Dendritic cell treated with granulocyte-macrophage colony-stimulating factor and Interleukin-4, amounts not matched to agents 40 ng/mL and 50 ng/mL, for 4 days (primary cell): ENCODE measurements around the gene EIF2A.
"Not testable (repeated sequence)": the region's sequence is repeated elsewhere in the genome, so short reads cannot be mapped to it uniquely, and the experiment has no call there.

Experiments used
- H3K27ac Mint-ChIP-seq: one replicate; pipeline ENCODE4 v1.8.0; 2022; ENCODE audit warnings: mild to moderate bottlenecking, mixed read lengths
- H3K27me3 Mint-ChIP-seq: one replicate; pipeline ENCODE4 v1.8.0; 2022; ENCODE audit warnings: mild to moderate bottlenecking, mixed read lengths
- H3K36me3 Mint-ChIP-seq: one replicate; pipeline ENCODE4 v1.8.0; 2022; ENCODE audit warnings: low read depth, mixed read lengths
- H3K4me1 Mint-ChIP-seq: one replicate; pipeline ENCODE4 v1.8.0; 2022; ENCODE audit warnings: low read depth, mixed read lengths
- H3K4me3 Mint-ChIP-seq: one replicate; pipeline ENCODE4 v1.8.0; 2022; ENCODE audit warnings: mild to moderate bottlenecking, moderate library complexity, mixed read lengths
- H3K9me3 Mint-ChIP-seq: one replicate; pipeline ENCODE4 v1.8.0; 2022; ENCODE audit warnings: mixed read lengths
- intact Hi-C: fragments of 100-400 bp; cut with micrococcal nuclease; formaldehyde crosslinking; loops from one replicate; pipeline ENCODE4 v1.15.0; 2022

EIF2A gene

DNA sequence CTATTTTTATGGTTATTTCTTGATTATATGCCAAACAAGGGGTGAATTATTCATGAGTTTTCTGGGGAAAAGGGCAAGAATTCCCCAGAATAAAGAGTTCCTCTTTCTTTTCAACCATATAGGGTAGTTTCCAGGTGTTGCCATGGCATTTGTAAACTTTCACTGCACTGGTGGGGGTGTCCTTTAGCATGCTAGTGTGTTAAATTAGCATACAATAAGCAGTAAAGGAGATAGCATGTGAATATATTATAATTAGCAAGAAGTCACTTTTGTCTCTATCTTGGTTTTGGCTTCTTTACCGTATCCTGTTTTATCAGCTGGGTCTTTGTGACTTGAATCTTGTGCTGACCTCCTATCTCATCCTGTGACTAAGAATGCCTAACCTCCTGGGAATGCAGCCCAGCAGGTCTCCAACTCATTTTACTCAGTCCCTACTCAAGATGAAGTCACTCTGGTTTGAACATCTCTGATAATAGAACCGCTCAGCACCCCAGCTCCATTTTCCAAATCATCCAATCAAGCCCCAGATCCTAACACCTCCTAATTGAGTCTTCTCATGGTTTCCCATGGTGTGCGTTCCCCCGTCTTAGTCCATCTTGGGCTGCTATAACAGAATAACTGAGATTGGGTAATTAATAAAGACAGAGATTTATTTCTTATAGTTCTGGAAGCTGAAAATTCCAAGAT lies 53.2 kb downstream of the EIF2A start:
- H3K9me3 Mint-ChIP-seq: no peaks in the 10 kb centered on the region
- H3K4me1 Mint-ChIP-seq: peaks cover 62% of the 10 kb centered on the region
- H3K4me3 Mint-ChIP-seq: peak overlapping the region; percentile 39
- intact Hi-C loops: no loop called here
- H3K27me3 Mint-ChIP-seq: no peaks in the 10 kb centered on the region
- peaks cover 21% of the 10 kb centered on the region for H3K36me3 Mint-ChIP-seq
- H3K27ac Mint-ChIP-seq: peak overlapping the region; percentile 95

DNA sequence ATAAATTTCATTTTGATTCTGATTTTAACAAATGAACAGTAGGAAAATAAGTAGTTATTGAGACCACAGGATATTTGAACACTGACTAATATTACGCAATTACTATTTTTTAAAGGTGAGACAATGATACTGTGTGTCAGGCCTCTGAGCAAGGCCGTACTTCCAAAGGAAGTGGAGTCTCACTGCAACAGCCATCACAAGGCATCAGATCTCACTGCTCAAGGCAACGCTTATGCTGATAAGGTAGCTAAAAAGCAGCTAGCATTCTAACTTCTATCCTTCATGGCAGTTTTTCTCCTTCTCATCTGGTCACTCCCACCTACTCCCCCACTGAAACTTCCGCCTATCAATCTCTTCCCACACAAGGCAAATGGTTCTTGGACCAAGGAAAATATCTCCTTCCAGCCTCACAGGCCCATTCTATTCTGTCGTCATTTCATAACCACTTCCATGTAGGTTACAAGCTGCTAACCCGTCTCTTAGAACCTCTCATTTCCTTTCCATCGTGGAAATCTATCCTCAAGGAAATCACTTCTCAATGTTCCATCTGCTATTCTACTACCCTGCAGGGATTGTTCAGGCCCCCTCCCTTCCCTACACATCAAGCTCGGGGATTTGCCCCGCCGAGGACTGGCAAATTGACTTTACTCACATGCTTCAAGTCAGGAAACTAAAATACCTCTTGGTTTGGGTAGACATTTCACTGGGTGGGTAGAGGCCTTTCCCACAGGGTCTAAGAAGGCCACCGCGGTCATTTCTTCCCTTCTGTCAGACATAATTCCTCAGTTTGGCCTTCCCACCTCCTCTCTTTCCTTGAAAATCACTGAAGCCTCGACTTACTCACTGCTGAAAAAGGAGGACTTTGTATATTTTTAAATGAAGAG lies 54.3 kb downstream of the EIF2A start:
- Mint-ChIP-seq H3K36me3 (peaks cover 23% of the 10 kb centered on the region), H3K27ac (peak overlapping the region; percentile 95), H3K4me1 (peaks cover 58% of the 10 kb centered on the region)
- intact Hi-C loops, H3K4me3 Mint-ChIP-seq, H3K9me3 Mint-ChIP-seq, H3K27me3 Mint-ChIP-seq: not testable (repeated sequence)

DNA sequence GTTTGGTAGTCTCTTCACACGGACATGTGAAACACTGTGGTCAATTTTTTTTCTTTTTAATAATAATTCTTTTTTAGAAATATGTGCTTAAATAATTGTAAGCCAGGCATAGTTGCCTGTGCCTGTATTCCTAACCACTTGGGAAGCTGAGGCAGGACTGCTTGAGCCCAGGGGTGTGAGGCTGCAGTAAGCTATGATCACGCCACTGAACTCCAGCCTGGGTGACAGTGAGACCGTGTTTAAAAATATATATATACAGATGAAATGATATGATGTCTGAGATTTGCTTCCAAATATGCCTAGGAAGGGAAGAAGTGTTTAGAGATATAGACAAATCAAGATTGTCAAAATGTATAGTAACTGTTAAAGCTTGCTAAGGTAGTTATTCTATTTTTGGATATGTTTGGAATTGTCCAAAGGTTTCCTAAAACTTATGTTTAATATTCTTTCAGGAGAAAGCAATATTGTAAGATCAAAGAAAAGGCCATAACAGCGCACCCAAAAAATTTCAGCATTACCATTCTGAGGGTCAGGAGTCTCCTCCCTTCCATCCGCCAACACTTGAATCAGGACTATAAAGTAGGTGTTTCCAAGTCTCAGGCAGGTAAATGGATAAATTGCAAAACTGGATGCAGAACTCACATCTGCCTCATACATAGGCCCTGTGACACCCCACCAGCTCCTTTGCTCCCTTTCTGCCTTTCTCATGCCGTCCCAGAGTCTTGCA lies 56.0 kb downstream of the EIF2A start:
- intact Hi-C loops: no loop called here
- Mint-ChIP-seq H3K4me1 (peaks cover 66% of the 10 kb centered on the region), H3K36me3 (peaks cover 31% of the 10 kb centered on the region), H3K27me3 (no peaks in the 10 kb centered on the region), H3K9me3 (no peaks in the 10 kb centered on the region), H3K27ac (peak overlapping the region; percentile 95), H3K4me3 (peak overlapping the region; percentile 90)

DNA sequence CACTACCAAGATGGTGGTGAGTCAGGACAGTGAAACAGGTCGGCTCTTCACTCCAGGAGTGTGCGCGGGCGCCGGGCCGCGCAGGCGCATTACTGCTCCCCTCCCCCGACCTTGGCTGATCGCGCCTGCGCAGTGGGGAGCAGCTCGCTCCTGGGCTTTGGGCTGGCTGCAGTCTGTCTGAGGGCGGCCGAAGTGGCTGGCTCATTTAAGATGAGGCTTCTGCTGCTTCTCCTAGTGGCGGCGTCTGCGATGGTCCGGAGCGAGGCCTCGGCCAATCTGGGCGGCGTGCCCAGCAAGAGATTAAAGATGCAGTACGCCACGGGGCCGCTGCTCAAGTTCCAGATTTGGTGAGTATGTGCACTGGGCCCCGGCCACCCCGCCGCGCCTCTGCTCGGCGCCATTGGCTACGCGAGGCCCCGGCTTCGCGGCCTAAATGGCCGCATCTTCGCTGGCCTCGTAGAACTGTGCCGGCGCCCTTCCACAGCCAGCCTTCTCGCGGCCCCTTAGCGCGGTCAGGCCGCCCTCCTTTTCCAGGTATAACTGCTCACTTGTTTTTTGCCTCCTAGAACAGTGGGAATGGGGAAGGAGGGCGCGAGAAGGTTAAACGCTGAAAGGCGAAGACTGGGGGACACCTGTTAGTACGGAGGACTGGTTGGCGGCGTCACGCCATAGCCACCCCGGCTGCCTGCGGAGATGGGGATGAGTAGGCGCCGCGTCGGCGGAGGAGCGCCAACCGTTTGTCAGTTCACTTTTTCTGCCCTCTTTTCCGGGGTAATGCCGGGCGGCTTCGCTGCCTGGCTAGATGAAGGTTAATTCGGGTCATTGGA lies 56.8 kb downstream of the EIF2A start, which contains the start of gene SELENOT:
TSS of gene SELENOT (plus strand) at position 169 of the 827 bp plus-strand sequence. CDS start at position 211, 42 bp downstream.
- Mint-ChIP-seq H3K9me3 (no peaks in the 10 kb centered on the region), H3K36me3 (peaks cover 39% of the 10 kb centered on the region), H3K4me3 (peak within 1 kb of the TSS; percentile 90), H3K4me1 (peaks cover 66% of the 10 kb centered on the region), H3K27ac (peak within 1 kb of the TSS; percentile 95), H3K27me3 (no peaks in the 10 kb centered on the region)
- intact Hi-C loops: no loop called here

DNA sequence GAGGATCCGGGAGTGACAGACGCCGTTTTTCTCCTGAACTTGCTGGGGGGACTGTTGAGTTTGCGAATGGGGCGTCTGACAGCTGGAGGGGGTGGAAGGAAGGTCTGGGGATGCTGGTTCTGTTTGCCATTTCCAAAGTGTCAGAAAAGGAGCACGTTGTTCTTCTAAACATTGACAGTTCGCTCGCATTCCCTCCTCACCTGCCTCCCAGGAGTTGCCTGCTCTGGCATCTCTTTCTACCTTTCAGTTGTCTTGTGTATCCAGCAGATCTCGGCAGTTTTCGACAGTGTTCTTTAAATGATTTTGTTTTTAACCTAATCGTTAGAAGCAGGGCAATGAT lies 57.4 kb downstream of the EIF2A start:
- Mint-ChIP-seq H3K36me3 (peaks cover 43% of the 10 kb centered on the region), H3K9me3 (no peaks in the 10 kb centered on the region), H3K27me3 (no peaks in the 10 kb centered on the region), H3K4me1 (peaks cover 67% of the 10 kb centered on the region), H3K4me3 (peak overlapping the region; percentile 90), H3K27ac (peak overlapping the region; percentile 95)
- intact Hi-C loops: no loop called here

DNA sequence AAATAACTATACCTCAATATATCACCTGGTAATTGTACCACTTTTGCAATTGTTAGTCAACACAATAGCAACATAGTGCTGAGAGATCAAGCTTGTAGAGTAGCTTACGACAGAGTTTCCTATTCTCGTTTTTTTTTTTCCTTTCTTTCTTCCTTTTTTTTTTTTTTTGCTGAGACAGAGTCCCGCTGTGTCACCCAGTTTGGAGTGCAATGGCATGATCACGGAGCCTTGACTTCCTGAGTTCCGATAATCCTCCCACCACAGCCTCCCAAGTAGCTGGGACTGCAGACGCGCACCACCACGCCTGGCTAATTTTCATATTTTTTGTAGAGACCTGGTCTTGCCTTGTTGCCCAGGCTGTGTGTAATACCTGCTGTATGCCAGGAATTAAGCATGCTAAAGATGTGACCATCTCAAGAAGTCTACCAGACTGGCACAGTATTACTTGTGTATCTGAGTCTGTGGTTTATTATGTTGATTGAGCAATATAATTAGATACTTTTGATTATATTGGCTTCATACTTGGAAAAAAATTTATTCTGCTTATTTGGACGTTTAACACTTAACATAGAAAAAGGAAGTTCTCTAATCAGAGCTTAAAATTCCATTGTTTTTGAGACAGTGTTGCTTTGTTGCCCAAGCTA lies 59.5 kb downstream of the EIF2A start:
- Mint-ChIP-seq H3K4me1 (peaks cover 69% of the 10 kb centered on the region), H3K27ac (peak overlapping the region; percentile 80), H3K27me3 (no peaks in the 10 kb centered on the region), H3K36me3 (peaks cover 49% of the 10 kb centered on the region), H3K9me3 (no peaks in the 10 kb centered on the region), H3K4me3 (peak overlapping the region; percentile 68)
- intact Hi-C loops: loop anchor here (1.0 to 5.0 kb wide), 2 partner anchors 60 to 156 kb away; partner anchors contain the start of genes EIF2A, SERP1 and SIAH2

DNA sequence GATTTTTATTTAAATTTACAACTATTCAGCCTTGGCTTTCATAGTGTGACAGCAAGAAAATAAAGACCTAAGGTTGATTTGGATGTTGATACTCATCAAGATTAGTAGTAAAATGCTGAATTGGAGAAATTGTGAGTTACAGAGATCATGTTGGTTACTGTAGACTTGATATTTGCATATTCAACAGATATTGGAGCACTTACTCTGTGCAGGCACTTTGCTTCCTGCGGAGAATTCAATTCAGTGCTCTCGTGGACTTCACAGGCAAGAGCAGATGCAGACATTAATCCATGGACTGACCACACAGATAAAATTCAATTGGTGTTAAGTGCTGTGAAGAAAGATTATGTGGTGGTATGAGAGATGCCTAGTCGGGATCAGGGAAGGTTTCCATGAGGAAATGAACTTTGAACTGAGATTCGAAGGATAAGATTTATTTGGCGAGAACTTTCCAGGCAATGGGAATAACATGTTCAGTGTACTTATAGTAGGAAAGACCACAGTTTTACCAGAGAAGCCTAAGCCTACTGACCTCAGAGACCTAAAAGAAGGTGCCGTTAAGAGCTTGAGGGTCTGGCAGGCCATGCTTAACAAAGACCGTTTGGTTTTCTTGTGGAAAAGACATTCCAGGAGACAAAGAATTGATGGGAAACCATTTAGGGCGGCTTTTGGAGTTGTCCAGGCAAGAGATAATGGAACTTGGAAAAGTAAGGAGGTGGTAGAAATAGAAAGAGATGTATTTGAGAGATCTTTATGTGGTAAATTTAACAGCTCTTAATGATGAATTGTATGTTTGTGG lies 60.9 kb downstream of the EIF2A start:
- intact Hi-C loops: loop anchor here (5.0 kb wide), 1 partner anchor 155 kb away; the partner anchor contains the start of gene SIAH2
- H3K27ac Mint-ChIP-seq: peak overlapping the region; percentile 80
- peaks cover 63% of the 10 kb centered on the region for H3K4me1 Mint-ChIP-seq
- H3K27me3 Mint-ChIP-seq: no peaks in the 10 kb centered on the region
- no peak overlapping the region for H3K4me3 Mint-ChIP-seq
- H3K36me3 Mint-ChIP-seq: peaks cover 62% of the 10 kb centered on the region
- no peaks in the 10 kb centered on the region for H3K9me3 Mint-ChIP-seq

DNA sequence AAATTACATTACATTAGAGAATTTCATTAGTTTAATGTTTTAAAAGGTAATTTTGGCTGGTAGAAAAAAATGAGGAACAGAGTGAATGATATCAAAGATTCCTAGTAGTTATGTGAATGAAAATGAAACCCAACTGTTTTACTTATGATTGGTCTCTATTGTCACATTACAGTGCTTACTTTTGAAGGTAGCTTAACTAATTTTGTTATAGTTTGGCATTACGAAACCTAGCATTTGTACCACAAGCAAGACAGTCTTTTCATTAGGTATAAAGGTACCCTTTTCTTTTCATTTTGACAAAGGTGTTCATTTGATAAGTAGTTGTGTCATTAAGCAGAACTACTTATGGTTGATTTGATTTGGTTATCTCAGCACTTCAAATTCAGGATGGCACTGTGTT lies 63.4 kb downstream of the EIF2A start:
- H3K36me3 Mint-ChIP-seq: peaks cover 71% of the 10 kb centered on the region
- intact Hi-C loops: loop anchor here (5.0 kb wide), 1 partner anchor 152 kb away; the partner anchor contains the start of gene SIAH2
- no peaks in the 10 kb centered on the region for H3K9me3 Mint-ChIP-seq
- no peak overlapping the region for H3K4me3 Mint-ChIP-seq
- peaks cover 73% of the 10 kb centered on the region for H3K4me1 Mint-ChIP-seq
- H3K27me3 Mint-ChIP-seq: no peaks in the 10 kb centered on the region
- H3K27ac Mint-ChIP-seq: peak overlapping the region; percentile 44

DNA sequence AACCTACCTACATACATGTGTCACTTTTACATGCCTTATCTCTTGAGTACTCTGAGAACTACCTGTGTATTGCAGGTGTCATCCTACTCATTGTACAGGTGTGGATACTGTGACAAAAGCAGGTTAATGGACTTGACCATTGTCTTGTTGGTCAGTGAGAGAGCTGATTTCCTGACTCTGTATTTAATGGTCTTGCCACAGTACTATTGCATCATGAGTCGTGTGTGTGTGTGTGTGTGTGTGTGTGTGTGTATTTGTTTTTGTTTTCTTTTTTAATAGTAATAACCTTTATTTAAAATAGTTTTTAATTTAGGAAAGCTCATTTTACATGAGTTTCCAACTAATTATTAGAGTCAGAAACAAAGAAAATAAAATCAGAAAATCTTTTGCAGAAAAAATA lies 64.2 kb downstream of the EIF2A start:
- Mint-ChIP-seq H3K36me3 (peaks cover 75% of the 10 kb centered on the region), H3K27me3 (no peaks in the 10 kb centered on the region), H3K4me1 (peaks cover 70% of the 10 kb centered on the region), H3K4me3 (no peak overlapping the region), H3K9me3 (no peaks in the 10 kb centered on the region), H3K27ac (peak overlapping the region; percentile 44)
- intact Hi-C loops: no loop called here

DNA sequence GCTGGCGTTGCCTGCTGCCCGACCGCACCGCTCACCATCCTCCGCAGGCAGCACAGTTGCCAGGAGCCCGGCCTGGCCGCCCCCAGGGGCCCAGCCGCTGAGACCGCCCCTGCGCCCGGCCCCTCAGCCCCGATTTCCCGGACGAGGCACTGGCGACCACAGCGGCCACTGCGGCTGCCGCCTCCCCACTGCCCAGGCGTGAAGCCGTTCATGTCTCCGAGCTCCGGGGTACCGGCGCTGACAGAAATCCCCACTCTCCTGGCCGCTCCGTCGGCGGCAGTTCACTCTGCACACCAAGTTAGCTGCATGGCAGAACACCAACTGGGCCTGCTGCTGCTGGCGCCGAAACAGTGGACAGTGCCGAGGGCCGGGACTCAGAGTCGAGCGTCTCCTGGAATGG lies 65.1 kb downstream of the EIF2A start:
- no peaks in the 10 kb centered on the region for H3K9me3 Mint-ChIP-seq
- peaks cover 63% of the 10 kb centered on the region for H3K4me1 Mint-ChIP-seq
- intact Hi-C loops: no loop called here
- H3K27ac Mint-ChIP-seq: no peak overlapping the region
- H3K36me3 Mint-ChIP-seq: peaks cover 66% of the 10 kb centered on the region
- no peak overlapping the region for H3K4me3 Mint-ChIP-seq
- H3K27me3 Mint-ChIP-seq: no peaks in the 10 kb centered on the region

DNA sequence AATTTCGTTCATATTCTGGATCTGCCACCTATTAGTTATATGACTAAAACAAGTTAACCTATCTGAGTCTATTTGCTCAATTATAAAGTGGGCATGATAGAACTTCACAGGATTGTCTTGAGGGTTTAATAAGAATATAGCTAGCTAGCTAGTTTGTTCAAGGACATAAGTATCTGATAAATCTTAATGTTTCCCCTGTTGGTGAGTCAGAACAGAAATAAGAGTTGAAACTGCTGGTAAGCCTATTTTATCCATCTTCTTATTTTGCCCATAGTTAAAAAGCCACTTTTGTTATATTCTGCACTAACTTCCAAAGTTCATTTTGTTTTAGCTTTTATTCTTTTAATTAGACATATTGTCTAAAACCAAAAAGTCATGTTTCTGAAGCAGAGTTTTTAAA lies 65.9 kb downstream of the EIF2A start:
- Mint-ChIP-seq H3K36me3 (peaks cover 62% of the 10 kb centered on the region), H3K4me1 (peaks cover 58% of the 10 kb centered on the region), H3K4me3 (no peak overlapping the region), H3K27me3 (no peaks in the 10 kb centered on the region), H3K27ac (no peak overlapping the region), H3K9me3 (no peaks in the 10 kb centered on the region)
- intact Hi-C loops: no loop called here

DNA sequence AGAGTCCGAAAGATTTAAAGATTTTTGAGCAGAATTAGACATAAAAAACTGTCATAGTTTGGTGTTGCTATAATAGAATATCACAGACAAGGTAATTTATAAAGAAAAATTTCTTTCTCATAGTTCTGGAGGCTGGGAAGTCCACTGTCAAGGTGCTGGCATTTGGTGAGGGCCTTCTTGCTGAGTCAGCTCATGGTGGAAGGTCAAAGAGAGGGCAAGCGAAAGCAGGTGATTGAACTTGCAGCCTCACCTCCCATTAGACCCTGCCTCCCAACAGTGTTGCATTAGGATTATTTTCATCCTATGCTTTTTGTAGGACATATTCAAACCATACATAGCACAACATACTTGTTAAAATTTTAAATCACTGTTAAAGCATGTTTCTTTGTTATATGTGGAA lies 66.4 kb downstream of the EIF2A start:
- H3K4me3 Mint-ChIP-seq: no peak overlapping the region

More for the DNA sequence above, 66.4 kb downstream of the EIF2A start:
- no peaks in the 10 kb centered on the region for H3K27me3 Mint-ChIP-seq
- H3K36me3 Mint-ChIP-seq: peaks cover 62% of the 10 kb centered on the region
- peaks cover 57% of the 10 kb centered on the region for H3K4me1 Mint-ChIP-seq
- intact Hi-C loops: no loop called here
- no peaks in the 10 kb centered on the region for H3K9me3 Mint-ChIP-seq
- no peak overlapping the region for H3K27ac Mint-ChIP-seq
